HL-60 (cell line): ENCODE measurements around the gene MEF2C.

Experiments used
- POLR2AphosphoS5 ChIP-seq: IDR thresholded peaks from 2 replicates; pipeline ENCODE4 v1.6.1; 2012; ENCODE audit warnings: low read depth
- TF ChIP-seq, protein P1 (sequence below): IDR thresholded peaks from one replicate; pipeline ENCODE4 v1.5.1; 2011; ENCODE audit warnings: low read length, control low read depth, inconsistent platforms; ENCODE audit not compliant: insufficient read depth

- TF ChIP-seq, protein P1, sequence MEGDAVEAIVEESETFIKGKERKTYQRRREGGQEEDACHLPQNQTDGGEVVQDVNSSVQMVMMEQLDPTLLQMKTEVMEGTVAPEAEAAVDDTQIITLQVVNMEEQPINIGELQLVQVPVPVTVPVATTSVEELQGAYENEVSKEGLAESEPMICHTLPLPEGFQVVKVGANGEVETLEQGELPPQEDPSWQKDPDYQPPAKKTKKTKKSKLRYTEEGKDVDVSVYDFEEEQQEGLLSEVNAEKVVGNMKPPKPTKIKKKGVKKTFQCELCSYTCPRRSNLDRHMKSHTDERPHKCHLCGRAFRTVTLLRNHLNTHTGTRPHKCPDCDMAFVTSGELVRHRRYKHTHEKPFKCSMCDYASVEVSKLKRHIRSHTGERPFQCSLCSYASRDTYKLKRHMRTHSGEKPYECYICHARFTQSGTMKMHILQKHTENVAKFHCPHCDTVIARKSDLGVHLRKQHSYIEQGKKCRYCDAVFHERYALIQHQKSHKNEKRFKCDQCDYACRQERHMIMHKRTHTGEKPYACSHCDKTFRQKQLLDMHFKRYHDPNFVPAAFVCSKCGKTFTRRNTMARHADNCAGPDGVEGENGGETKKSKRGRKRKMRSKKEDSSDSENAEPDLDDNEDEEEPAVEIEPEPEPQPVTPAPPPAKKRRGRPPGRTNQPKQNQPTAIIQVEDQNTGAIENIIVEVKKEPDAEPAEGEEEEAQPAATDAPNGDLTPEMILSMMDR: no peak
- no peak for TF ChIP-seq POLR2AphosphoS5
Observed at GRCh38 chr5:88761269-88761850, 121.6 kb downstream of the MEF2C start.
